Measurements from ENCODE around the gene NSRP1. TPM values are rescaled to one million over a fixed set of nuclear protein-coding genes. Genes with fewer than 3 reads are reported as not detected.
A peak's percentile ranks its signal among the peaks of the same experiment; 100 is the strongest.
"Not testable (repeated sequence)": the region's sequence is repeated elsewhere in the genome, so short reads cannot be mapped to it uniquely, and the experiment has no call there.

NSRP1 gene
- total RNA-seq = 7.8 TPM
- polyA plus RNA-seq = 34.3 TPM
- long read RNA-seq, donor 1, partial matches to known transcripts = 0 of 1 reads
- long read RNA-seq, donor 1, other reads (novel, unspliced or antisense) = 0 of 1 reads
- long read RNA-seq, donor 2 = 0 reads
- long read RNA-seq, donor 3, partial matches to known transcripts = 0 of 3 reads
- long read RNA-seq, donor 3, other reads (novel, unspliced or antisense) = 0 of 3 reads
- long read RNA-seq, donor 4 = 0 reads
- long read RNA-seq, donor 5, transcript NSRP1-201 (7 exons, 2,541 nt) = major isoform, 6 of 10 reads
- long read RNA-seq, donor 5, partial matches to known transcripts = 0 of 10 reads
- long read RNA-seq, donor 5, other reads (novel, unspliced or antisense) = 0 of 10 reads
- long read RNA-seq, donor 6, transcript NSRP1-201 (7 exons, 2,541 nt) = major isoform, 6 of 9 reads
- long read RNA-seq, donor 6, partial matches to known transcripts = 0 of 9 reads
- long read RNA-seq, donor 6, other reads (novel, unspliced or antisense) = 0 of 9 reads
- long read RNA-seq, donor 7, transcript NSRP1-201 (7 exons, 2,541 nt) = major isoform, 8 of 22 reads
- long read RNA-seq, donor 7, partial matches to known transcripts = 10 of 22 reads
- long read RNA-seq, donor 7, other reads (novel, unspliced or antisense) = 0 of 22 reads
- long read RNA-seq, donor 8, partial matches to known transcripts = 0 of 3 reads
- long read RNA-seq, donor 8, other reads (novel, unspliced or antisense) = 0 of 3 reads
- long read RNA-seq, donor 9, partial matches to known transcripts = 0 of 5 reads
- long read RNA-seq, donor 9, other reads (novel, unspliced or antisense) = 0 of 5 reads
- long read RNA-seq, donor 10, partial matches to known transcripts = 0 of 4 reads
- long read RNA-seq, donor 10, other reads (novel, unspliced or antisense) = 0 of 4 reads

DNA sequence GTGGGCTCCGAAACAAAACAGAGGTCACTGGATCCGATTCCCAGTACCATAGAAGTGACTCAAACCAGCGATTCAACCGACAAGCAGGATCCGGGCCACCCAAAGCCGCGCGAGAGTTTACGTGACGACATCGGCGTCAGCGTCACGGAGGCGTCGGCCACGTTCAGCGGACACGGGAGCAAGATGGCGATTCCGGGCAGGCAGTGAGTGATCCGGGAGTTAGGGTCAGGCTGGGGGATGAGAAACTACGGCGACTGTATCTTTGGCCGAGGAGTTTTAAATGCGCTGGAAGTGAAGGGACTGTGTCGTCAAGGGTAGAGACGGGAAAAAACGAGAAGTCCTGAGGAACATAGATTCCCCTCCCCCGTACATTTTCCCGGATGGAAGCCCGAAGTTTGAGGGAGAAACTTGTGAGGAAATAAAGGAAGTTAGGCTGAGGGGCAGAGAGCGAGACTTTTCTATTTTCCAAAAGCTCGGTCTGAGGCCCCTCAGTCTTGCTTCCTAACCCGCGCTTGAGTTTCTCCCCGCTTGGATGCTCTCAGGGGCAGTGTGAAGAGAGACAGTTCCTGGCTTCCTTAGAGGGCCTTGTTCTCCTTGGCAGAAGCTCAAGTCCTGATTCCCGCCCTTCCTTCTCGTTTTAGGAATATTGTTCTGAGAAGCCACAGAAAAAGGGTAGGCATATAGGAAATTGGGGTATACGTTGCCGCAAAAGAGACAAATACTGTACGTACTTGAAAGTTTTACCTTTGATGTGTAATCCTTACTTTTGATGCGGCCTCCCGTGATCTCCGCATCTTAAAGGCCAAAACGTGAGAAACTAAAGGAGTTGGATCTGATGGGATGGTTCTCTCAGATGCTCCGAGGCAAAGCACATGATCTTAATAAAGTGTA, at the start of gene NSRP1:
NSRP1 (plus strand) TSS at position 156 of the 891 bp plus-strand sequence; CDS start at position 184, 28 bp downstream.
- H3K27me3 ChIP-seq (ENCODE audit: control insufficient read depth in 2 of 2, insufficient read depth in 1 of 2, low read length in 1 of 2) = no peaks in the 10 kb centered on the region
- under 1% methylated on average over 47 of the region's 47 CpGs for WGBS
- H3K4me1 ChIP-seq (ENCODE audit: control insufficient read depth in 2 of 2, insufficient read depth in 2 of 2, low read length in 2 of 2) = no peaks in the 10 kb centered on the region

GRCh38 chr17:30068465-30068864, 48.2 kb upstream of the NSRP1 start:
- H3K4me3 ChIP-seq (ENCODE audit: low read length in 2 of 2) = no peak overlapping the region
- no peaks in the 10 kb centered on the region for H3K36me3 ChIP-seq (ENCODE audit: control insufficient read depth in 2 of 2, insufficient read depth in 2 of 2, low read length in 1 of 2)
- H3K27me3 ChIP-seq (ENCODE audit: control insufficient read depth in 2 of 2, insufficient read depth in 1 of 2, low read length in 1 of 2) = no peaks in the 10 kb centered on the region
- H3K27ac ChIP-seq (ENCODE audit: low read depth in 1 of 2, low read length in 1 of 2) = no peak overlapping the region
- H3K4me1 ChIP-seq (ENCODE audit: control insufficient read depth in 2 of 2, insufficient read depth in 2 of 2, low read length in 2 of 2) = no peaks in the 10 kb centered on the region
- peaks cover 1 to 7% of the 10 kb centered on the region in 2 donors for H3K9me3 ChIP-seq (ENCODE audit: control insufficient read depth in 2 of 2, insufficient read depth in 1 of 2, low read length in 1 of 2)
- no peak for DNase-seq (ENCODE audit: low read depth in 6 of 9, low spot score in 9 of 9)
- 98% methylated on average over 16 of the region's 16 CpGs for WGBS

More for the DNA sequence above, at the start of gene NSRP1:
- H3K27ac ChIP-seq (ENCODE audit: low read depth in 1 of 2, low read length in 1 of 2) = peak within 1 kb of the TSS; percentile 92 to 96
- H3K4me3 ChIP-seq (ENCODE audit: low read length in 2 of 2) = peak within 1 kb of the TSS; percentile 66 to 84
- peak; percentile 89 to 97 (median 91) for DNase-seq (ENCODE audit: low read depth in 6 of 9, low spot score in 9 of 9)
- H3K36me3 ChIP-seq (ENCODE audit: control insufficient read depth in 2 of 2, insufficient read depth in 2 of 2, low read length in 1 of 2) = peaks cover 0 to 9% of the 10 kb centered on the region in 2 donors
- no peaks in the 10 kb centered on the region for H3K9me3 ChIP-seq (ENCODE audit: control insufficient read depth in 2 of 2, insufficient read depth in 1 of 2, low read length in 1 of 2)

DNA sequence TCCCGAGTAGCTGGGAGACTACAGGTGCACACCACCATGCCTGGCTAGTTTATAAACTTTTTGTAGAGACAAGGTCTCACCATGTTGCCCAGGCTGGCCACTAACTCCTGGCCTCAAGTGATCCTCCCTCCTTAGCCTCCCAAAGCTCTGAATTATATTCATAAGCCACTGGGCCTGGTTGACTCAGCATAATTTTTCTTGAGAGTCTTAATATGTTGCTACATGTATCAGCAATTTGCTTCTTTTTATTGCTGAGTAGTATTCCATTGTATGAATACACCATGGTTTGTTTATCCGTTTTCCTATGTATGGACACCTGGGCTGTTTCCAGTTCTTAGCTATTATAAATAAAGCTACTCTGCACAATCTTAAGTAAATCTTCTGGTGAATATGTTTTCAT, 42.4 kb upstream of the NSRP1 start:
- H3K27ac ChIP-seq (ENCODE audit: low read depth in 1 of 2, low read length in 1 of 2) = no peak overlapping the region
- peaks cover 0 to 4% of the 10 kb centered on the region in 2 donors for H3K9me3 ChIP-seq (ENCODE audit: control insufficient read depth in 2 of 2, insufficient read depth in 1 of 2, low read length in 1 of 2)
- H3K4me3 ChIP-seq (ENCODE audit: low read length in 2 of 2) = no peak overlapping the region
- no peak for DNase-seq (ENCODE audit: low read depth in 6 of 9, low spot score in 9 of 9)
- H3K36me3 ChIP-seq (ENCODE audit: control insufficient read depth in 2 of 2, insufficient read depth in 2 of 2, low read length in 1 of 2) = no peaks in the 10 kb centered on the region
- WGBS = 96% methylated on average over 2 of the region's 2 CpGs
- no peaks in the 10 kb centered on the region for H3K4me1 ChIP-seq (ENCODE audit: control insufficient read depth in 2 of 2, insufficient read depth in 2 of 2, low read length in 2 of 2)
- H3K27me3 ChIP-seq (ENCODE audit: control insufficient read depth in 2 of 2, insufficient read depth in 1 of 2, low read length in 1 of 2) = no peaks in the 10 kb centered on the region

DNA sequence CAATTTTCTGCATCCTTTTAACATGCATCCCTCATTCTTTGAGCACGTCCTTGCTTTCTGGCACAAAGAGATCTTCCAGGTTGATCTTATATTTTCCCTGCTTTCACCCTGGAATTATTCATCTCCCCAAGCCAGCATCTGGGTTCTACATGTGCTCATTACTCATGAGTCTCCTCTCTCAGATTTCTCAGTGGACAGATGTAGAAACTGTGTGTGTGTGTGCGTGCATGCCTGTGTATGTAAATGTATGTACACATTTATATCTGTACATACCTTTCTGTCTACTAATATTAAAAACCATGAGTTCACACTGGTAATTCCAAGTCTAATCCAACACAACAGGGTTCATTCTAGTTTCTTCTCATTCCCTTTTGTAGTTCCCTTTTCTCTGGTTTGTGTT, 41.9 kb upstream of the NSRP1 start:
- no peak overlapping the region for H3K4me3 ChIP-seq (ENCODE audit: low read length in 2 of 2)
- H3K27ac ChIP-seq (ENCODE audit: low read depth in 1 of 2, low read length in 1 of 2) = no peak overlapping the region
- 96% methylated on average over 2 of the region's 2 CpGs for WGBS
- no peaks in the 10 kb centered on the region for H3K4me1 ChIP-seq (ENCODE audit: control insufficient read depth in 2 of 2, insufficient read depth in 2 of 2, low read length in 2 of 2)
- no peak for DNase-seq (ENCODE audit: low read depth in 6 of 9, low spot score in 9 of 9)
- H3K36me3 ChIP-seq (ENCODE audit: control insufficient read depth in 2 of 2, insufficient read depth in 2 of 2, low read length in 1 of 2) = no peaks in the 10 kb centered on the region
- H3K9me3 ChIP-seq (ENCODE audit: control insufficient read depth in 2 of 2, insufficient read depth in 1 of 2, low read length in 1 of 2) = peaks cover 0 to under 1% of the 10 kb centered on the region in 2 donors
- no peaks in the 10 kb centered on the region for H3K27me3 ChIP-seq (ENCODE audit: control insufficient read depth in 2 of 2, insufficient read depth in 1 of 2, low read length in 1 of 2)

DNA sequence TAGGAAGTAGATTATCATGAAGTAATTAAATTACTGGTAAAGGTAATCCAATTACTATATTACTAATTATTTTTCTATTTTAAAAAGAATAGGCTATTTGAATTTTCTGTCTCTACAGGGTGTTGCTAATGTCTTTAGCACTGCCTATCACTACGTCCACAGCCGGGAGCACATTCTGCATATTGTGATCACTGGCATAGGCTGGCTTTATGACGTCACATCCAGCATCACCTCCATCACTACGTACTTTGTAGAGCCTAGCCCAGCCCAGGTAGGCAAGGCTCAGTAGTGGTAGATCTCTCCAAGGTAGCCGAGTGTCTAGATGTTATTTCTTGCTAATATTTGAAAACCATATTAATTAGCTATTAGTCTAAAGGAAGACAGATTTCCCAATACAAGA, 33.8 kb upstream of the NSRP1 start:
- no peak for DNase-seq (ENCODE audit: low read depth in 6 of 9, low spot score in 9 of 9)
- no peak overlapping the region for H3K27ac ChIP-seq (ENCODE audit: low read depth in 1 of 2, low read length in 1 of 2)
- H3K4me1 ChIP-seq (ENCODE audit: control insufficient read depth in 2 of 2, insufficient read depth in 2 of 2, low read length in 2 of 2) = no peaks in the 10 kb centered on the region
- H3K36me3 ChIP-seq (ENCODE audit: control insufficient read depth in 2 of 2, insufficient read depth in 2 of 2, low read length in 1 of 2) = no peaks in the 10 kb centered on the region
- WGBS = 97% methylated on average over 5 of the region's 5 CpGs
- H3K9me3 ChIP-seq (ENCODE audit: control insufficient read depth in 2 of 2, insufficient read depth in 1 of 2, low read length in 1 of 2) = no peaks in the 10 kb centered on the region
- no peak overlapping the region for H3K4me3 ChIP-seq (ENCODE audit: low read length in 2 of 2)
- no peaks in the 10 kb centered on the region for H3K27me3 ChIP-seq (ENCODE audit: control insufficient read depth in 2 of 2, insufficient read depth in 1 of 2, low read length in 1 of 2)

DNA sequence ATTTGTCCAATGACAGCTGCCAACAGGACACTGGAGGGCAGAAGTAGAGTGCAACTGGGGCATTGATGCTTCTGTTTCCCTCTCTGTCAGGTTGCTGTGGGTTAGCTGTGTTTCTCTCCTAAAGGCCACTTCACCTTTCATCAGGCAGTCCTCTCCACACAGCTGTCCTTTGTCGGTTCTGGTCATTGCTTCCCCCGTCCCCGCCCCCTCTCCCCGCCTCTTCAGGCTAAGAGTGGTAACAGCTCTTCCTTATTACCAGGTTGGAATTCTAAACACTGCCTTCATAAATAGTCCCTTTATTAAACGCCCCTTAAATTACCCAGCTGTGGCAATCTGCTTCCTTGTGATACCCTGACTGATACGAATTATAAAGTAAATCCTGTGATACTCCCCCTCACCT, 31.8 kb upstream of the NSRP1 start:
- H3K36me3 ChIP-seq (ENCODE audit: control insufficient read depth in 2 of 2, insufficient read depth in 2 of 2, low read length in 1 of 2) = no peaks in the 10 kb centered on the region
- H3K27ac ChIP-seq (ENCODE audit: low read depth in 1 of 2, low read length in 1 of 2) = no peak overlapping the region
- 72% methylated on average over 6 of the region's 6 CpGs for WGBS
- H3K4me3 ChIP-seq (ENCODE audit: low read length in 2 of 2) = no peak overlapping the region
- peaks cover 0 to 4% of the 10 kb centered on the region in 2 donors for H3K27me3 ChIP-seq (ENCODE audit: control insufficient read depth in 2 of 2, insufficient read depth in 1 of 2, low read length in 1 of 2)
- DNase-seq (ENCODE audit: low read depth in 6 of 9, low spot score in 9 of 9) = no peak
- no peaks in the 10 kb centered on the region for H3K9me3 ChIP-seq (ENCODE audit: control insufficient read depth in 2 of 2, insufficient read depth in 1 of 2, low read length in 1 of 2)
- H3K4me1 ChIP-seq (ENCODE audit: control insufficient read depth in 2 of 2, insufficient read depth in 2 of 2, low read length in 2 of 2) = no peaks in the 10 kb centered on the region

GRCh38 chr17:30086896-30087295, 29.7 kb upstream of the NSRP1 start:
- Histone ChIP-seq H3K27ac (ENCODE audit: low read depth in 1 of 2, low read length in 1 of 2) (no peak overlapping the region), H3K36me3 (ENCODE audit: control insufficient read depth in 2 of 2, insufficient read depth in 2 of 2, low read length in 1 of 2) (no peaks in the 10 kb centered on the region), H3K4me1 (ENCODE audit: control insufficient read depth in 2 of 2, insufficient read depth in 2 of 2, low read length in 2 of 2) (no peaks in the 10 kb centered on the region), H3K4me3 (ENCODE audit: low read length in 2 of 2) (no peak overlapping the region), H3K27me3 (ENCODE audit: control insufficient read depth in 2 of 2, insufficient read depth in 1 of 2, low read length in 1 of 2) (peaks cover 0 to 4% of the 10 kb centered on the region in 2 donors), H3K9me3 (ENCODE audit: control insufficient read depth in 2 of 2, insufficient read depth in 1 of 2, low read length in 1 of 2) (no peaks in the 10 kb centered on the region)
- WGBS = 94% methylated on average over 2 of the region's 2 CpGs
- no peak for DNase-seq (ENCODE audit: low read depth in 6 of 9, low spot score in 9 of 9)

DNA sequence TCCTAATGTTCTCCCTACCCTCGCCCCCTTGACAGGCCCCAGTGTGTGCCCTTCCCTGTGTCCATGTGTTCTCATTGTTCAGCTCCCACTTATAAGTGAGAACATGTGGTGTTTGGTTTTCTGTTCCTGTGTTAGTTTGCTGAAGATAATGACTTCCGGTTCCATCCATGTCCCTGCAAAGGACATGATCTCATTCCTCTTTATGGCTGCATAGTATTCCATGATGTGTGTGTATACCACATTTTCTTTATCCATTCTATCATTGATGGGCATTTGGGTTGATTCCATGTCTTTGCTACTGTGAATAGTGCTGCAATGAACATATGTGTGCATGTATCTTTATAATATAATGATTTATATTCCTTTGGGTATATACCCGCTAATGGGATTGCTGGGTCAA, 29.2 kb upstream of the NSRP1 start:
- 96% methylated on average over 3 of the region's 3 CpGs for WGBS

More for the DNA sequence above, 29.2 kb upstream of the NSRP1 start:
- not testable (repeated sequence) for H3K27ac ChIP-seq (ENCODE audit: low read depth in 1 of 2, low read length in 1 of 2); DNase-seq (ENCODE audit: low read depth in 6 of 9, low spot score in 9 of 9); H3K27me3 ChIP-seq (ENCODE audit: control insufficient read depth in 2 of 2, insufficient read depth in 1 of 2, low read length in 1 of 2); H3K4me1 ChIP-seq (ENCODE audit: control insufficient read depth in 2 of 2, insufficient read depth in 2 of 2, low read length in 2 of 2); H3K4me3 ChIP-seq (ENCODE audit: low read length in 2 of 2); H3K36me3 ChIP-seq (ENCODE audit: control insufficient read depth in 2 of 2, insufficient read depth in 2 of 2, low read length in 1 of 2); H3K9me3 ChIP-seq (ENCODE audit: control insufficient read depth in 2 of 2, insufficient read depth in 1 of 2, low read length in 1 of 2)
